ENCODE measurements around the gene C1QTNF12.
A peak's percentile ranks its signal among the peaks of the same experiment; 100 is the strongest.

C1QTNF12 gene

GRCh38 chr1:1286313-1287261 is 40.1 kb upstream of the C1QTNF12 start:
- no peak overlapping the region for H3K4me3 ChIP-seq
- no peaks in the 10 kb centered on the region for H3K4me1 ChIP-seq
- no peaks in the 10 kb centered on the region for H3K9me3 ChIP-seq
- no peak for DNase-seq (ENCODE audit: low spot score in 2 of 2)
- in situ Hi-C loops (cut with MboI; ENCODE audit: low sequenced_read_pairs): no loop called here
- no peaks in the 10 kb centered on the region for H3K27me3 ChIP-seq (ENCODE audit: low read depth)
- H3K36me3 ChIP-seq (replicated peaks): no peaks in the 10 kb centered on the region

- Histone ChIP-seq H3K4me3 (no peak overlapping the region), H3K27me3 (ENCODE audit: low read depth) (no peaks in the 10 kb centered on the region), H3K4me1 (no peaks in the 10 kb centered on the region), H3K36me3 (replicated peaks) (no peaks in the 10 kb centered on the region), H3K9me3 (no peaks in the 10 kb centered on the region)
- in situ Hi-C loops (cut with MboI; ENCODE audit: low sequenced_read_pairs): no loop called here
- peak in 1 of 2 experiments; percentile 11 for DNase-seq (ENCODE audit: low spot score in 2 of 2)
These were observed 39.2 kb upstream of the C1QTNF12 start for GRCh38 chr1:1285611-1286311.

GRCh38 chr1:1285102-1285571 is 38.6 kb upstream of the C1QTNF12 start:
- Histone ChIP-seq H3K27me3 (ENCODE audit: low read depth) (no peaks in the 10 kb centered on the region), H3K36me3 (replicated peaks) (no peaks in the 10 kb centered on the region), H3K4me1 (no peaks in the 10 kb centered on the region), H3K9me3 (no peaks in the 10 kb centered on the region), H3K4me3 (no peak overlapping the region)
- no peak for DNase-seq (ENCODE audit: low spot score in 2 of 2)
- in situ Hi-C loops (cut with MboI; ENCODE audit: low sequenced_read_pairs): no loop called here

GRCh38 chr1:1284221-1285101 is 37.9 kb upstream of the C1QTNF12 start:
- Histone ChIP-seq H3K4me1 (no peaks in the 10 kb centered on the region), H3K36me3 (replicated peaks) (no peaks in the 10 kb centered on the region), H3K9me3 (no peaks in the 10 kb centered on the region), H3K27me3 (ENCODE audit: low read depth) (no peaks in the 10 kb centered on the region), H3K4me3 (no peak overlapping the region)
- in situ Hi-C loops (cut with MboI; ENCODE audit: low sequenced_read_pairs): no loop called here
- no peak for DNase-seq (ENCODE audit: low spot score in 2 of 2)

- no peak for DNase-seq (ENCODE audit: low spot score in 2 of 2)
- in situ Hi-C loops (cut with MboI; ENCODE audit: low sequenced_read_pairs): no loop called here
- no peaks in the 10 kb centered on the region for H3K27me3 ChIP-seq (ENCODE audit: low read depth)
- H3K4me1 ChIP-seq: no peaks in the 10 kb centered on the region
- no peaks in the 10 kb centered on the region for H3K36me3 ChIP-seq (replicated peaks)
- H3K9me3 ChIP-seq: no peaks in the 10 kb centered on the region
- H3K4me3 ChIP-seq: no peak overlapping the region
These were observed 37.3 kb upstream of the C1QTNF12 start for GRCh38 chr1:1283821-1284220.

- Histone ChIP-seq H3K4me3 (no peak overlapping the region), H3K4me1 (no peaks in the 10 kb centered on the region), H3K9me3 (no peaks in the 10 kb centered on the region), H3K36me3 (replicated peaks) (no peaks in the 10 kb centered on the region), H3K27me3 (ENCODE audit: low read depth) (no peaks in the 10 kb centered on the region)
- in situ Hi-C loops (cut with MboI; ENCODE audit: low sequenced_read_pairs): no loop called here
- DNase-seq (ENCODE audit: low spot score in 2 of 2): no peak
These were observed 36.5 kb upstream of the C1QTNF12 start for GRCh38 chr1:1282998-1283397.

- no peak for DNase-seq (ENCODE audit: low spot score in 2 of 2)
- H3K9me3 ChIP-seq: peaks cover under 1% of the 10 kb centered on the region; the same call in 1 of the 2 replicates
- in situ Hi-C loops (cut with MboI; ENCODE audit: low sequenced_read_pairs): no loop called here
- H3K4me3 ChIP-seq: no peak overlapping the region
- no peaks in the 10 kb centered on the region for H3K36me3 ChIP-seq (replicated peaks)
- H3K4me1 ChIP-seq: no peaks in the 10 kb centered on the region
- H3K27me3 ChIP-seq (ENCODE audit: low read depth): no peaks in the 10 kb centered on the region
These were observed 35.2 kb upstream of the C1QTNF12 start for GRCh38 chr1:1281533-1282321.

GRCh38 chr1:1280782-1281481 is 34.4 kb upstream of the C1QTNF12 start:
- H3K4me1 ChIP-seq: no peaks in the 10 kb centered on the region
- H3K36me3 ChIP-seq (replicated peaks): no peaks in the 10 kb centered on the region
- in situ Hi-C loops (cut with MboI; ENCODE audit: low sequenced_read_pairs): no loop called here
- H3K9me3 ChIP-seq: peaks cover 9% of the 10 kb centered on the region; the same call in 1 of the 2 replicates
- DNase-seq (ENCODE audit: low spot score in 2 of 2): no peak
- no peak overlapping the region for H3K4me3 ChIP-seq
- H3K27me3 ChIP-seq (ENCODE audit: low read depth): no peaks in the 10 kb centered on the region

GRCh38 chr1:1279028-1279427 is 32.5 kb upstream of the C1QTNF12 start:
- no peaks in the 10 kb centered on the region for H3K27me3 ChIP-seq (ENCODE audit: low read depth)
- DNase-seq (ENCODE audit: low spot score in 2 of 2): no peak
- H3K9me3 ChIP-seq: peaks cover 14% of the 10 kb centered on the region; the same call in 1 of the 2 replicates
- in situ Hi-C loops (cut with MboI; ENCODE audit: low sequenced_read_pairs): no loop called here
- H3K36me3 ChIP-seq (replicated peaks): no peaks in the 10 kb centered on the region
- peaks cover 5% of the 10 kb centered on the region; the same call in 1 of the 2 replicates for H3K4me1 ChIP-seq
- H3K4me3 ChIP-seq: no peak overlapping the region

- Histone ChIP-seq H3K36me3 (replicated peaks) (no peaks in the 10 kb centered on the region), H3K4me3 (no peak overlapping the region), H3K27me3 (ENCODE audit: low read depth) (no peaks in the 10 kb centered on the region), H3K4me1 (peaks cover 5% of the 10 kb centered on the region; the same call in 1 of the 2 replicates), H3K9me3 (peaks cover 14% of the 10 kb centered on the region; the same call in 1 of the 2 replicates)
- in situ Hi-C loops (cut with MboI; ENCODE audit: low sequenced_read_pairs): no loop called here
- no peak for DNase-seq (ENCODE audit: low spot score in 2 of 2)
These were observed 32.1 kb upstream of the C1QTNF12 start for GRCh38 chr1:1278620-1279019.

GRCh38 chr1:1275836-1276235 is 29.3 kb upstream of the C1QTNF12 start:
- Histone ChIP-seq H3K4me1 (peaks cover 15% of the 10 kb centered on the region), H3K9me3 (peaks cover 14% of the 10 kb centered on the region; the same call in 1 of the 2 replicates), H3K27me3 (ENCODE audit: low read depth) (no peaks in the 10 kb centered on the region), H3K4me3 (no peak overlapping the region), H3K36me3 (replicated peaks) (peaks cover 8% of the 10 kb centered on the region)
- DNase-seq (ENCODE audit: low spot score in 2 of 2): no peak
- in situ Hi-C loops (cut with MboI; ENCODE audit: low sequenced_read_pairs): no loop called here

GRCh38 chr1:1274931-1275431 is 28.5 kb upstream of the C1QTNF12 start:
- in situ Hi-C loops (cut with MboI; ENCODE audit: low sequenced_read_pairs): no loop called here
- H3K4me3 ChIP-seq: no peak overlapping the region; the same call in 1 of the 2 replicates

More at GRCh38 chr1:1274931-1275431, 28.5 kb upstream of the C1QTNF12 start:
- H3K9me3 ChIP-seq: peaks cover 14% of the 10 kb centered on the region; the same call in 1 of the 2 replicates
- no peak for DNase-seq (ENCODE audit: low spot score in 2 of 2)
- H3K4me1 ChIP-seq: peaks cover 17% of the 10 kb centered on the region
- peaks cover 16% of the 10 kb centered on the region for H3K36me3 ChIP-seq (replicated peaks)
- H3K27me3 ChIP-seq (ENCODE audit: low read depth): no peaks in the 10 kb centered on the region
